ENCODE measurements around the gene LRRK1.

Gene LRRK1

GRCh38 chr15:101114610-101115009 is 195.5 kb downstream of the LRRK1 start:
- no peak for DNase-seq (ENCODE audit: low spot score)

GRCh38 chr15:101115393-101115785 is 196.2 kb downstream of the LRRK1 start:
- no peak for DNase-seq (ENCODE audit: low spot score)

- DNase-seq (ENCODE audit: low spot score) = no peak
Observed at GRCh38 chr15:101115786-101116680, 196.9 kb downstream of the LRRK1 start.

- DNase-seq (ENCODE audit: low spot score) = no peak
Observed at GRCh38 chr15:101116681-101116976, 197.5 kb downstream of the LRRK1 start.

GRCh38 chr15:101118116-101118515 is 199.0 kb downstream of the LRRK1 start:
- DNase-seq (ENCODE audit: low spot score) = no peak

- DNase-seq (ENCODE audit: low spot score) = no peak
Observed at GRCh38 chr15:101118615-101119014, 199.5 kb downstream of the LRRK1 start.

GRCh38 chr15:101119181-101119580 is 200.0 kb downstream of the LRRK1 start:
- no peak for DNase-seq (ENCODE audit: low spot score)

All from activated CD4-positive, alpha-beta T cell treated with anti-CD3 and anti-CD28 coated beads, Interleukin-2, Interleukin-4, amounts not matched to agents 100 ng/mL and 50 ng/mL, durations not matched to agents 16 hours and 8 hours (primary cell).